HG03378 (cell line): Measurements from ENCODE around the gene TBC1D12.
"Not testable (repeated sequence)": the region's sequence is repeated elsewhere in the genome, so short reads cannot be mapped to it uniquely, and the experiment has no call there.

Source experiments
- ATAC-seq: cut with Tn5 transposase; IDR thresholded peaks from one replicate; pipeline ENCODE4 v1.9.1; 2021; ENCODE audit warnings: mild to moderate bottlenecking, moderate library complexity; ENCODE audit not compliant: unreplicated experiment

Gene TBC1D12

DNA sequence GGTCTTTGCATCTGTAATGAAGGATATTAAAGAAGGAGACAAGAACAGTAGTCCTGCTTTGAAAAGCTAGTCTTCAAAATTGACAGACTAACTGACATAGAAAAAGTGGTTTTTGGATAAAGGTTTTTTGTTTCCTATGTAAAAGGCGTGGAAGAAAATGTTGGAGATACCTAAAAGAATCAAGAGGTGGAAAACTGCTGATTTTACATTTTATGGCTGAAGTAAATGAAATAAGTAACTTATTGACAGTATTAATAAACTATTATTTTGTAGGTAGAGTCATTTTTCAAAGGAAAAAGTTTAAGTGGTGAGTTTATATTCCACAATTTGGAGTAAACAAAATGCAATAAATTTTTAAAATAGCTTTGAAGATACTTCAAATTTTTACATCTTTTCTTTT is 130.7 kb downstream of the TBC1D12 start:
- ATAC-seq = no peak

DNA sequence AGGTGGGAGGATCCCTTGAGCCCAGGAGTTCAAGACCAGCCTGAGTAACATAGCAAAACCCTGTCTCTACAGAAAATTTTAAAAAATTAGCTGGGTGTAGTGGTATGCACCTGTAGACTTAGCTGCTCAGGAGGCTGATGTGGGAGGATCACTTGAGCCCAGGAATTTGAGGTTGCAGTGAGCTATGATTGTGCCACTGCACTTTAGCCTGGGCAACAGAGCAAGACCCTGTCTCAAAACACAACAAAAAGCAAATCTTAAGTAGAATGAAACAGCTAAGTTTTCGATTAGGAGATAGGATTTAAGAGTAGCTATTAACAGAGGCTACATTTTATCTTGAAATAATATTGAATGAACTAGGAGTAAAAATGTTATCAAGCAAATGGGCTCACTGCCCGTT is 139.9 kb downstream of the TBC1D12 start:
- not testable (repeated sequence) for ATAC-seq

DNA sequence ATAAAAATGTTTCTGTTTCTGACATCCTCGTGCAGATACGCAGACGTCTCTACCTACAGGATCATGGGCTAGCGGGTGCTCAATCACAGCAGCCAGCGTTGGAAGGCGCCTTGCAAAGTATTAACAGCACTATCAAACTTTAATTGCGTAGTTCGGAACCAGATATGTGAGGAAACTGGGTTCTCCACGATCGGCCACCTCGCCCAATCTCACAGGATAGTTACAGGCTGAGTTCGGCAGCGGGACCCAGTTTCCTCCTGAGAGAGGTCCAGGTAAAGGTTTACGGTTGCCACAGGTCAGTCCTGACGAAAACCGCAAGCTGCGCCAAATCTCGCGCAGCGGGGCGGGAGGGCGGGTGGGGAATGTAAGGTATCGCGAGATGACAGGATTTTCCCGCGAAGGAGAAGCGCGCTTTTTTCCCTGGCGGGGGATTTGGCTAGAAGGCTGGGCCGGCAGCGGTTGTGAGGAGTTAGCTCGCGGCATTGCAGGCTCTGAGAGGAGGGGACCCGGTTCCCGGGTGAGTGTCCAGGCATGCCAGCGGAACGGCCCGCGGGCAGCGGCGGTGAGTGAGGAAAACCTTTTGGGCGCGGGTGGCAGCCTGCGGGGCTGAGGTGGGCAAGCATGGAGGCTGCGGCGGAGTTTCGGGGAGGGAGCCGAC is 143.2 kb downstream of the TBC1D12 start, which contains the start of gene HELLS:
TSS of gene HELLS (plus strand) at position 398 of the 658 bp plus-strand sequence. CDS start at position 532, 134 bp downstream.
- ATAC-seq = peak; percentile 72

DNA sequence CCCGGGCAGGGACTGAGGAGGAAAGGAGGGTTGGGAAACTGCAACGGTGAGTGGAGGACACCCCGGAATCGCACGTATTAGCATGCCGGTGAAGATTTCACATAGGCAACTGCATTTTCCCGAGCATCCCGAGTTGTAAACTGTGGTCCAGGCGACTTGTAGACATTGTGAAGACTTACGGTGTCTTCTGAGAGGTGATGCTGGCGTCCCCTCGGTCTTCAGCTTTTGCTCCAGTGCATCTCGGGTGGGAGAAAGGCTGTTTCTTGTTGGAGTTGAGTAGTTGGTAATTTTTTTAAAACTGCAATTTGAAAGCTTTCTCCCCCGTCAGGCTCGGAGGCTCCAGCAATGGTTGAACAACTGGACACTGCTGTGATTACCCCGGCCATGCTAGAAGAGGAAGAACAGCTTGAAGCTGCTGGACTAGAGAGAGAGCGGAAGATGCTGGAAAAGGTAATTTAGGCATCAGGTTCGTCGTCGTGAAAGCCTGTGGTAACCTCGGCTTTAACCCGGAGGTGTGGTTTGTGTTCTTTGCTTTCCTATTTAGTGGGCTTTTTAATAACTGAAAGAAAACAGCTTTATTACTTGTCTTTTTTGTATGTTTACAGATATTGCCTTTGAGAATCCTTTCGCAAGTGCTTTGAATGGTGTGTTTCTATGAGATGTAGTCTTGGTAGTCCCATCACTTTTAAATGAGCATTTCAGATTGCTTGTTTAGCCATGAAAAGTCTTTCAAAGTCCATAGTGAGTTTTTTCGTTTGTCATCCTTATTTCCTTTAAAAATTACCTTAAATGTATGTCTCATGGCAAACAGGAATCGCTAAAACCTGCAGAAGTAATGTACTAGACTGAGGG is 143.9 kb downstream of the TBC1D12 start:
- peak; percentile 4 for ATAC-seq

DNA sequence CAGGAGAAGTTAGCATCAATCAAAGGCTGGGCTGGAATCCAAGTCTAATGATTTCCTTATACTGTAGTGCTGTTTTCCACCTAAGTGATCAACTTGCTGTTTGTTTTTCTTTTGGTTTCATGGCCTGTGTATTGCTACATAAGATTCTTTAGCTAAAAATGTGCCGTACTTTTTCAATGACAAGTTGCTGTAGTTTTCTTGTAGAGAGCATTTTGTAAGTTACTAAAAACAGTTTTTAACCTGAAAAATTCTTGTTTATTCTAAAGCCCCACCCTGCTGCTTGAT is 144.5 kb downstream of the TBC1D12 start:
- no peak for ATAC-seq

DNA sequence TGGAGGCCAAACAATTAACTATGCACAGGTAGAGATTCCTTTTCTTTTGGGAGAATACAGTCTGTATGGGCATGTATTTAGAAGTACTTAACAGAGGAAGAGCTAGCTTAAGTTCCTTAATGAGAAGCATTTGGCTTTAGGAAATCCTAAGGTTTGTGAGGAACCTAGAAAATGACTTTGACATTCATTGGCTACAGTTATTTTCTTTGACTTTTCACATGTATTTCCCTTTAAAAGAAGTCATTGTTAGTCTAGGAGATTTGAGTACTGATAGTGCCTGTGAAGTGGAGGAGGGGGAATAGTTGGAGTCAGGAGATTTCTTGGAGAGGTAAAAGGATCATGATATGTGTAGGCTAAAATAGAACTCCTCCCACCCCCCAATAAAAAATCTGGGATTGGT is 146.9 kb downstream of the TBC1D12 start:
- ATAC-seq = no peak

DNA sequence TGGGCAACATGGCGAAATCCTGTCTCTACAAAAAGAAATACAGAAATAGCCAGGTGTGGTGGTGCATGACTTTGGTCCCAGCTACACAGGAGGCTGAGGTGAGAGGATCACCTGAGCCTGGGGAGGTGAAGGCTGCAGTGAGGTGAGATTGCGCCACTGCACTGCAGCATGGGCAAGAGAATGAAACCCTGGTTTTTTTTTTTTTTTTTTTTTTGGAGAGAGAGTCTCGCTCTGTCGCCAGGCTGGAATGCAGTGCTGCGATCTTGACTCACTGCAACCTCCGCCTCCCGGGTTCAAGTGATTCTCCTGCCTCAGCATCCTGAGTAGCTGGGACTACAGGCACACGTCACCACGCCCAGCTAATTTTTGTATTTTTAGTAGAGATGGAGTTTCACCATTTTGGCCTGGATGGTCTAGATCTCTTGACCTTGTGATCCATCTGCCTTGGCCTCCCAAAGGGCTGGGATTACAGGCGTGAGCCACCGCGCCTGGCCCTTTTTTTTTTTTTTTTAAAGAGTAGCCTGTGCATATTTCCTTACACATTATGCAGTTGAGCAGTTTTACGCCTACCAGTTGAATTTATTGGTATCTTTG is 165.5 kb downstream of the TBC1D12 start:
- not testable (repeated sequence) for ATAC-seq

DNA sequence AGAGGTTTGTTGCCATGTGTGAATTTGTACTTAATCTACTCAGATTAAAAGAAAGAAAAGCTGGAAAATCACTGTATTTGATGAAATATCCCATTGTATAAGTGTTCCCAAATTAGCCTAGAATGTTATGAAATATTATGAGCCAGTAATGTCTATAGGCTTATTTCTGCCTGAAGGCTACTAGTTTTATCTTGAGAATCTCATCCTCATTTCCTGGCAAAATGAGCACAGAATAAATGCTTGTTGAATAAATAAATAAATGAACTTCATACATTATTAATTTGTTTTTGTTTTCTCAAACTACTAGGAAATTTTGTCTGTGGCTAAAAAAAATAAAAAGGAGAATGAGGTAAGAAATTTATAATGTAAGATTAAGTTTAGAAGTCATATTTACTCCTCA is 168.7 kb downstream of the TBC1D12 start:
- ATAC-seq = no peak

DNA sequence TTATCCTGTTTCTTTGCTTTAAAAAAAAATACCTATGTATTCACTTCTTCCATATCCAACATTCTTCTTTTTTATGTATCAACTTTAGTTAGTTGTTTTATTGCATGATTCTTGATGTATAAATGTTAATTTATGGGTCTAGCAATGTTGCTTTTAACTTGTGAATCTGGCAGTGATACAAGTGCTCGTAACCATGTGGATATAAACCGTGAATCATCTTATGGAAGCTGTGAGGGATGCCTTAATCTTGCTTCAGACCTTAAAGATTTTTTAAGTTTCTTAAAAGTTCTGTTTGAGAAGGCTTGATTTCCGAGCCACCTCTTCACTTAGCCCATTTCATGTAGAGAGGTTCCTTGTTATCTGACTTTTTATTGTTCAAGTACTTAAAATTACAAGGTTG is 169.2 kb downstream of the TBC1D12 start:
- ATAC-seq = no peak

DNA sequence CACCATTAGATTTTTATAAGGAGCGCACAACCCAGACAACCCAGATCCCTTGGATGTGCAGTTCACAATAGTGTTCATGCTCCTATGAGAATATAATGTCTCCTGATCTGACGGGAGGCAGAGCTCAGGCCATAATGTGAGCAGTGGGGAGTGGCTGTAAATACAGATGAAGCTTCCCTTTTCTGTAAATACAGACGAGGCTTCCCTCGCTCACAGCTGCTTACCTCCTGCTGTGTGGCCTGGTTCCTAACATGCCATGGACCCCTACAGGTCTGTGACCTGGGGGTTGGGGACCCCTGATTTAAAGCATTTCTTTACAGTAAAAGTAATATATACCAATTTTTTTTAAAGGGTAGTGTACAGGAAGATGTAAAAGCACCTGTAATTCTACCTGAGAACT is 176.4 kb downstream of the TBC1D12 start:
- ATAC-seq = no peak

DNA sequence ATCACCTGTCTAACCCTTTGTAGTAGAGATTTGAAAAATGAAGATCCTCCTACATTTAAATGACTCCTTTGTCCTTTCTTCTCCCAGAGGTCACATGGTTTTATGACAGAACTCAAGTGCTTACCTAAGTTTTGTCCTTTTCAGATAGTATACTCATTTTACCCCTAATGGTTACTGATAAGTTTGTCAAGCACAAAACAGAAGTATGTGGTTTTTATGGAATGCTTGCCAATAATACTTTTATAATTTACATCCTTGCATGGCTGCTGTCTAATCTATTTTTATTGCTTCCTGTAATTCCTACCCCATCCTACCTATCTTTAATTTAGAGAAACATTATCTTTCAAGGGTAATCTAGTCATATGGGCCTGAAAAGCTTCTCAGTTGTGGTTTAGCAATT is 180.8 kb downstream of the TBC1D12 start:
- no peak for ATAC-seq
